Sigmoid colon (tissue), 7 donors: Measurements from ENCODE around the gene LIMS2. TPM values are rescaled to one million over a fixed set of nuclear protein-coding genes. Genes with fewer than 3 reads are reported as not detected.

Experiments used
- DNase-seq: peaks from one replicate; pipeline ENCODE4 v3.0.0-alpha.2; 2019
- H3K27ac ChIP-seq, 4 donors: fragments of 200-600 bp; sonication (generic); one replicate each; pipeline ENCODE4 v1.5.1; 2016 to 2019; ENCODE audit warnings: mild to moderate bottlenecking in 1 of 4
- H3K27me3 ChIP-seq, 3 donors: fragments of 200-600 bp; sonication (generic); one replicate each; pipeline ENCODE4 v1.5.1; 2019; ENCODE audit warnings: mild to moderate bottlenecking in 1 of 3
- H3K36me3 ChIP-seq, 4 donors: fragments of 200-600 bp; sonication (generic); one replicate each; pipeline ENCODE4 v1.5.1; 2016 to 2019
- H3K4me1 ChIP-seq, 4 donors: fragments of 200-600 bp; sonication (generic); one replicate each; pipeline ENCODE4 v1.5.1; 2017 to 2019
- H3K4me3 ChIP-seq, 4 donors: fragments of 200-600 bp; sonication (generic); one replicate each; pipeline ENCODE4 v1.5.1; 2017 to 2019; ENCODE audit warnings: mild to moderate bottlenecking in 2 of 4, moderate library complexity in 1 of 4
- H3K9me3 ChIP-seq, 4 donors: fragments of 200-600 bp in 3 of 4; sonication (generic) in 3 of 4; one replicate each; pipeline versions ENCODE4 v1.5.1 to v1.6.1; 2013 to 2019
- EP300 ChIP-seq, 4 donors: sonication (generic); formaldehyde crosslinking; IDR thresholded peaks; one replicate each; pipeline ENCODE4 v1.6.1; 2017; ENCODE audit warnings: antibody characterized with exemption in 4 of 4
- POLR2A ChIP-seq, 2 donors: fragments of 450-650 bp; IDR thresholded peaks; one replicate each; pipeline ENCODE4 v1.6.1; 2016; ENCODE audit warnings: antibody characterized with exemption in 2 of 2, mild to moderate bottlenecking in 2 of 2, moderate library complexity in 2 of 2
- POLR2AphosphoS5 ChIP-seq, 4 donors: sonication (generic); formaldehyde crosslinking; IDR thresholded peaks; one replicate each; pipeline ENCODE4 v1.6.1; 2017; ENCODE audit warnings: antibody characterized with exemption in 4 of 4
- WGBS, 2 donors: extraction: QIAGEN DNeasy Blood & Tissue Kit; methylation state at CpG; one replicate each; pipeline ENCODE4 v1.1.7; 2013; 5-methylcytosine and 5-hydroxymethylcytosine counted together
- intact Hi-C: fragments of 100-400 bp; cut with DNase I; formaldehyde crosslinking; loops from one replicate; pipeline ENCODE4 v1.15.1; 2023
- polyA plus RNA-seq, 3 donors: library from polyadenylated mRNA; stranded (reverse); fragments of 200-250 nt; gene quantifications; one replicate each; pipeline ENCODE4 v1.2.3, GENCODE V29; 2013
- total RNA-seq, 4 donors: library from RNA; depleted of rRNA; stranded (reverse); fragments of >200 nt; gene quantifications; one replicate each; pipeline ENCODE4 v1.1.0, GENCODE V29; 2016
- TF ChIP-seq, protein P1 (sequence below), 4 experiments: fragments of 450-650 bp in 3 of 4; fragments of 200-600 bp in 1 of 4; IDR thresholded peaks; one replicate each; pipeline ENCODE4 v1.5.1; 2016 to 2019; ENCODE audit warnings: antibody characterized with exemption in 4 of 4, mild to moderate bottlenecking in 3 of 4, moderate library complexity in 2 of 4
- donor health status: healthy with polysubstance abuse.
- donor health status: Bipolar disorder and iron deficiency.
- donor health status: healthy.

The LIMS2 gene
- total and polyA plus RNA-seq, 7 donors = 3.2 to 357 (median 125) TPM

DNA sequence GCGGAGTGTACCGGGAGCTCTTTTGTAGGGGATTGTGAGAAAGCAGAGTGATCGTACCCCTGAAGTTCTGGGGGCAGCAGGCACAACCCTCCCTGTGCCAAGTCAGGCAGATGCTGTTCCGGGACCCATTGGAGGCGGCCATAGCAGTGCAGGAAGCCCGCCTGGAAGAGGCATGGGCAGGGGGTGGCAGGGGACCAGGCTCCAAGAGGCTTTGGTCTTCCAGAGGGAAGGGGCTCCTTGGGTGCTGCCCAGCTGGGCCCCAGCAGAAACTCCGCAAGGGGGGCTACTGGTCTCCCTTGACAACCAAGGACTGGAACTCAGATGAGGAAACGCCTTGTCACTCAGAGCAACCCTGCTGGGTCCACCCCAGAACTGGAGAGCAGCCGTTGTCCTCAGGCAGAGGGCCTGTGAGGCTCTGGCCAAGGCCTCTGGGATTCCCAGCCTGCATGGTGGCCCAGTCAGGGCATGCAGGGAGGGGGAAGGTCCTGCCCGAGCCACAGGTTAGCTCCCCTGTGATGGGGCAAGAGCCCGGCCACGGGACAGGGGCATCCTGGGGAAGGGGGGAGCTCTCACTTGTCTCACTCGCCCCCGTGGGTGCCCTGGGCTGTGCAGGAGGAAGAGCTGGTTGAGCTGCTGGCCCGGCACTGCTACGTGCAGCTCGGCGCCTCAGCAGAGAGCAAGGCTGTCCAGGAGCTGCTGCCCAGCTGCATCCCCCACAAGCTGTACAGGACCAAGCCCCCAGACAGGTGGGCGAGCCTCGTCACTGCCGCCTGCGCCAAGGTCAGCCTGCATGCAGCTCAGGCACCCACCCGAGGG, 50.4 kb downstream of the LIMS2 start:
- Histone ChIP-seq H3K27ac (no peak overlapping the region), H3K27me3 (peaks cover 0 to 24% (median 5%) of the 10 kb centered on the region in 3 donors), H3K4me3 (no peak overlapping the region), H3K36me3 (no peaks in the 10 kb centered on the region), H3K4me1 (peaks cover 0 to 16% (median 7%) of the 10 kb centered on the region in 4 donors), H3K9me3 (no peaks in the 10 kb centered on the region)
- TF ChIP-seq POLR2AphosphoS5 (IDR thresholded peaks at IDR 0.05) (peak in 2 of 4 donors; percentile 33 to 36), POLR2A (IDR thresholded peaks at IDR 0.05) (no peak)
- intact Hi-C loops = no loop called here
- WGBS, 2 donors = 87 to 93% methylated on average over 23 of the region's 23 CpGs
- peak; percentile 65 for DNase-seq

DNA sequence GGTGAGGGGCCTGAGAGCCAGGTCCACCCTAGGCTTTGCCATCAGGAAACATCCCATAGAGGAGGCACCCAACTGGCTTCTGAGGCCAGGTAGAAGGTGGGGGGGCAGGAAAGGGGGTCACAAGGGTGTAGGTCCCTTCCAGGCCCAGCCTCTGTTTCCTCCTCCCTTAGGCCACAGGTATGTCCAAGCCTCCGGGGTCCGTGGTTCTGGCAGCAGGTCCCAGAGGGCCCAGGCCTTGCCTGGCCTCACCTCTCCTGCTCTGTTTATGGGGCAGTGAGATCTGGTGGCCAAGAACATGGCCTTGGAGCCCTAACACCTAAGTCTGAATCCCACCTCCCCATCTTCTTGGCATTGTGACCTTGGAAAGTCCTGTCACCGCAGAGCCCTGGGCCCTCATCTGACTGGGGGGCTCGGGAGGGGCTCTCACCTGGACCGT, 51.0 kb downstream of the LIMS2 start:
- Histone ChIP-seq H3K4me1 (peaks cover 0 to 10% (median 4%) of the 10 kb centered on the region in 4 donors), H3K27me3 (peaks cover 0 to 30% (median 5%) of the 10 kb centered on the region in 3 donors), H3K4me3 (no peak overlapping the region), H3K36me3 (no peaks in the 10 kb centered on the region), H3K9me3 (no peaks in the 10 kb centered on the region), H3K27ac (no peak overlapping the region)
- DNase-seq = peak; percentile 60
- WGBS, 2 donors = 93 to 95% methylated on average over 5 of the region's 5 CpGs
- TF ChIP-seq POLR2AphosphoS5 (IDR thresholded peaks at IDR 0.05) (no peak), EP300 (IDR thresholded peaks at IDR 0.05) (no peak), POLR2A (IDR thresholded peaks at IDR 0.05) (no peak)
- TF ChIP-seq, protein P1, sequence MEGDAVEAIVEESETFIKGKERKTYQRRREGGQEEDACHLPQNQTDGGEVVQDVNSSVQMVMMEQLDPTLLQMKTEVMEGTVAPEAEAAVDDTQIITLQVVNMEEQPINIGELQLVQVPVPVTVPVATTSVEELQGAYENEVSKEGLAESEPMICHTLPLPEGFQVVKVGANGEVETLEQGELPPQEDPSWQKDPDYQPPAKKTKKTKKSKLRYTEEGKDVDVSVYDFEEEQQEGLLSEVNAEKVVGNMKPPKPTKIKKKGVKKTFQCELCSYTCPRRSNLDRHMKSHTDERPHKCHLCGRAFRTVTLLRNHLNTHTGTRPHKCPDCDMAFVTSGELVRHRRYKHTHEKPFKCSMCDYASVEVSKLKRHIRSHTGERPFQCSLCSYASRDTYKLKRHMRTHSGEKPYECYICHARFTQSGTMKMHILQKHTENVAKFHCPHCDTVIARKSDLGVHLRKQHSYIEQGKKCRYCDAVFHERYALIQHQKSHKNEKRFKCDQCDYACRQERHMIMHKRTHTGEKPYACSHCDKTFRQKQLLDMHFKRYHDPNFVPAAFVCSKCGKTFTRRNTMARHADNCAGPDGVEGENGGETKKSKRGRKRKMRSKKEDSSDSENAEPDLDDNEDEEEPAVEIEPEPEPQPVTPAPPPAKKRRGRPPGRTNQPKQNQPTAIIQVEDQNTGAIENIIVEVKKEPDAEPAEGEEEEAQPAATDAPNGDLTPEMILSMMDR (IDR thresholded peaks at IDR 0.05) = no peak
- intact Hi-C loops = no loop called here

DNA sequence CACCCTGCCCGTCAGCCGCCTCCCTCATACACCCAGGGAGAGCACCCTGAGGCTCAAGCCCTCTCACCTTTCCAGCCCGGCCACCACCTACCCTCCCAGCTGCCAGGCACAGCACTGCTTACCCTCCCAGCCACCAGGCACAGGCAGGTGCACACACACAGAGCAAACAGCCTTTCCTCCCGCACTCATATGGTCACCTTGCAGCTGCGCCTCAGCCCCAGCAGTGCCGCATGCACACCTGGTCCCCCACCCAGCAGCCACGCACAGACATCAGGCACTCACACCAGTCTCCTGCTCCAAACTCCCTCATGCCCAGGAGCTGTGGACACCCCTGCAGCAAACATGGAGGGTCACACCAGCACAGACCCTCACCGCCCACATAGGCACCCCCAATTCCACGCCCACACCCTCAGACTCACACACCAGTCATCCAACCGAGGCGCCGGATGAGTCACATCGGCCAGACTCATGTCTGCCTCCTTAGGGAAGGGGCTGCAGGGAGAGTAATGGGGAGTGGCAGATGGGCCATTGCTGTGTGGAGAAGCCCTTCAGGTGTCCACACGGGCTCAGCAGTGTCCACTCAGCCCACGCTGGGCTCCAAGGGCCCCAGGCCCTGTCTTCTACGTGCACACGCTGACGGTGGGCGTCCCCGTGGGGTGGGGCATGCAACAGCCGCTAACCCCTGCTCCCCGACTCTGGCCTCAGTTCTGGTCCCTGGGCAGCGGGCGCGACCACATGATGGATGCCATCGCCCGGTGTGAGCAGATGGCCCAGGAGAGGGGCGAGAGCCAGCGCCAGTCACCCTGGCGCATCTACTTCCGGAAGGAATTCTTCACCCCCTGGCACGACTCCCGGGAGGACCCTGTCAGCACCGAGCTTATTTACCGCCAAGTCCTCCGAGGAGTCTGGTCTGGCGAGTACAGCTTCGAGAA, 51.7 kb downstream of the LIMS2 start:
- WGBS, 2 donors = 91 to 94% methylated on average over 38 of the region's 38 CpGs
- Histone ChIP-seq H3K27me3 (peaks cover 0 to 31% (median 5%) of the 10 kb centered on the region in 3 donors), H3K27ac (no peak overlapping the region), H3K36me3 (no peaks in the 10 kb centered on the region), H3K9me3 (no peaks in the 10 kb centered on the region), H3K4me1 (peaks cover 0 to 4% (median under 1%) of the 10 kb centered on the region in 4 donors), H3K4me3 (no peak overlapping the region)
- peak; percentile 64 for DNase-seq
- intact Hi-C loops = no loop called here
- TF ChIP-seq, protein P1 (IDR thresholded peaks at IDR 0.05) = no peak
- TF ChIP-seq POLR2A (IDR thresholded peaks at IDR 0.05) = no peak
- peak in 1 of 4 donors; percentile 24 for TF ChIP-seq POLR2AphosphoS5 (IDR thresholded peaks at IDR 0.05)
- TF ChIP-seq EP300 (IDR thresholded peaks at IDR 0.05) = no peak

DNA sequence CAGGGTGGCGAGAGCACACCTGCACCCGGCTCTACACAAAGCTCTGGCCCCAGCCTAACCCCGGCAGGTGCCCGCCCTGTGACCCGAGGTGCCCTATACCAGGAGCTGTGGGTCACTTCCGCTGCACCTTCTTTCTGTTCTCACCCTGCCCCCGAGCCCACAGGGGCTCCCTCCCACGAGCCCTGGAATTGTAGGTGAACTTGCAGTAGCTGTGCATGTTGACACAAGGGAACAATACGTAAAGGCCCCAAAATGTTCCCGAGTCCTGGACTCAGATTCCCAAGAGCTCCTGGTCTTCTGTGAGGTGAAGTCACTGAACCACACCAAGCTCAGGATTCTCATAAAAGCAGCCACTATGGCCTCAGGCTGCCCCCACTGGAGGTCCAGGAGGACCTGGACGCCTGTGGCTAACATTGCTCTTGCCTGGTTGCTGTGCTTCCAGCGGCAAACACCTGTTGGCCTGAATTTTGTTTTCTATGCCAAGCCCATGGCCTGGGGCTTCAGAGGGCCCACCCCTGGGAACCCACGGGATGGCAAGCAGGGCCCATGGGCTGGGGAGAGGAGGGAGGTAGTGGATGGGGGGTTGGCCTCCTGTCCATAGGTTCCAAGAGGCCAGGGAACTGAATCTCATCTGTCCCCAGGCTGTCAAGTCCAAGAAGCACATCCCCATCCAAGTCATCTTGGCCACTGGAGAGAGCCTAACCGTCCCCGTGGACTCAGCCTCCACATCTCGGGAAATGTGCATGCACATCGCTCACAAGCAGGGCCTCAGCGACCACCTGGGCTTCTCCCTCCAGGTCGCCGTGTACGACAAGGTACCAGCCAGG, 52.6 kb downstream of the LIMS2 start:
- H3K4me1 ChIP-seq = no peaks in the 10 kb centered on the region
- H3K27ac ChIP-seq = no peak overlapping the region
- no peaks in the 10 kb centered on the region for H3K36me3 ChIP-seq
- 93 to 95% methylated on average over 21 of the region's 21 CpGs for WGBS, 2 donors
- peaks cover 0 to 31% (median 5%) of the 10 kb centered on the region in 3 donors for H3K27me3 ChIP-seq
- intact Hi-C loops = no loop called here
- peak; percentile 61 for DNase-seq
- H3K4me3 ChIP-seq = no peak overlapping the region
- no peaks in the 10 kb centered on the region for H3K9me3 ChIP-seq
- TF ChIP-seq POLR2AphosphoS5 (IDR thresholded peaks at IDR 0.05) (no peak), POLR2A (IDR thresholded peaks at IDR 0.05) (no peak), EP300 (IDR thresholded peaks at IDR 0.05) (no peak)
- TF ChIP-seq, protein P1 (IDR thresholded peaks at IDR 0.05) = no peak
